ENCODE measurements around the gene SGCA. TPM values are rescaled to one million over a fixed set of nuclear protein-coding genes. Genes with fewer than 3 reads are reported as not detected.

Gene SGCA
- polyA plus RNA-seq, 1 donor (not counting 4 experiments of a cell fraction or from before 2014, with no cell fraction given): not detected

- no peak for DNase-seq (ENCODE audit: low read depth, low spot score)
- no peaks in the 10 kb centered on the region for H3K79me2 ChIP-seq (ENCODE audit: control insufficient read depth, insufficient read depth, low read length)
- H3K27ac ChIP-seq (ENCODE audit: control insufficient read depth, insufficient read depth, low read length): no peak overlapping the region
- no peak overlapping the region for H3K9ac ChIP-seq (ENCODE audit: control insufficient read depth, extremely low read depth, insufficient read depth, low read length)
- no peaks in the 10 kb centered on the region for H3K9me1 ChIP-seq (ENCODE audit: control insufficient read depth, extremely low read depth, insufficient read depth, low read length)
- FAIRE-seq: no peak
- H3K9me3 ChIP-seq (ENCODE audit: control insufficient read depth, low read depth, low read length): no peaks in the 10 kb centered on the region
- no peak overlapping the region for H2AFZ ChIP-seq (ENCODE audit: control insufficient read depth, low read length)
- H3K4me3 ChIP-seq (ENCODE audit: control insufficient read depth in 2 of 3, extremely low read depth in 1 of 3, insufficient read depth in 2 of 3, low read depth in 1 of 3, low read length in 3 of 3): no peak overlapping the region
- H3K36me3 ChIP-seq (ENCODE audit: control insufficient read depth in 2 of 2, extremely low read depth in 1 of 2, insufficient read depth in 2 of 2, low read length in 2 of 2): peaks cover 26% of the 10 kb centered on the region in 2 experiments
- no peaks in the 10 kb centered on the region for H4K20me1 ChIP-seq (ENCODE audit: control insufficient read depth, extremely low read depth, insufficient read depth, low read length)
- H3K4me1 ChIP-seq (ENCODE audit: control insufficient read depth, extremely low read depth, insufficient read depth, low read length): peaks cover 3% of the 10 kb centered on the region
- no peak overlapping the region for H3K4me2 ChIP-seq (ENCODE audit: control insufficient read depth, extremely low read depth, insufficient read depth, low read depth, low read length)
- TF ChIP-seq CTCF (optimal IDR thresholded peaks at IDR 0.05 in 1 of 3, IDR thresholded peaks at IDR 0.05 in 1 of 3, conservative IDR thresholded peaks at IDR 0.05 in 1 of 3; ENCODE audit: extremely low read depth in 1 of 3, insufficient read depth in 2 of 3, low read length in 3 of 3) (no peak), EZH2 (IDR thresholded peaks at IDR 0.05; ENCODE audit: low read length) (no peak)
- dilution Hi-C loops (cut with MboI; ENCODE audit: extremely low pct_ligation_motif_present, low sequenced_read_pairs): no loop called here
- peaks cover 22% of the 10 kb centered on the region for H3K27me3 ChIP-seq (ENCODE audit: control insufficient read depth, extremely low read depth, insufficient read depth, low read length)
These were observed 32.6 kb upstream of the SGCA start for GRCh38 chr17:50133028-50133768.

GRCh38 chr17:50133769-50134099, 32.1 kb upstream of the SGCA start:
- DNase-seq (ENCODE audit: low read depth, low spot score): no peak
- H3K79me2 ChIP-seq (ENCODE audit: control insufficient read depth, insufficient read depth, low read length): no peaks in the 10 kb centered on the region
- no peaks in the 10 kb centered on the region for H3K9me1 ChIP-seq (ENCODE audit: control insufficient read depth, extremely low read depth, insufficient read depth, low read length)
- peaks cover 3% of the 10 kb centered on the region for H3K4me1 ChIP-seq (ENCODE audit: control insufficient read depth, extremely low read depth, insufficient read depth, low read length)
- FAIRE-seq: no peak
- H3K9ac ChIP-seq (ENCODE audit: control insufficient read depth, extremely low read depth, insufficient read depth, low read length): no peak overlapping the region
- no peak overlapping the region for H3K4me2 ChIP-seq (ENCODE audit: control insufficient read depth, extremely low read depth, insufficient read depth, low read depth, low read length)
- TF ChIP-seq EZH2 (IDR thresholded peaks at IDR 0.05; ENCODE audit: low read length) (no peak), CTCF (optimal IDR thresholded peaks at IDR 0.05 in 1 of 3, IDR thresholded peaks at IDR 0.05 in 1 of 3, conservative IDR thresholded peaks at IDR 0.05 in 1 of 3; ENCODE audit: extremely low read depth in 1 of 3, insufficient read depth in 2 of 3, low read length in 3 of 3) (no peak)
- H2AFZ ChIP-seq (ENCODE audit: control insufficient read depth, low read length): no peak overlapping the region
- H3K27ac ChIP-seq (ENCODE audit: control insufficient read depth, insufficient read depth, low read length): no peak overlapping the region
- dilution Hi-C loops (cut with MboI; ENCODE audit: extremely low pct_ligation_motif_present, low sequenced_read_pairs): no loop called here
- H3K36me3 ChIP-seq (ENCODE audit: control insufficient read depth in 2 of 2, extremely low read depth in 1 of 2, insufficient read depth in 2 of 2, low read length in 2 of 2): peaks cover 31% of the 10 kb centered on the region in 2 experiments
- H3K4me3 ChIP-seq (ENCODE audit: control insufficient read depth in 2 of 3, extremely low read depth in 1 of 3, insufficient read depth in 2 of 3, low read depth in 1 of 3, low read length in 3 of 3): no peak overlapping the region
- no peaks in the 10 kb centered on the region for H3K9me3 ChIP-seq (ENCODE audit: control insufficient read depth, low read depth, low read length)
- peaks cover 17% of the 10 kb centered on the region for H3K27me3 ChIP-seq (ENCODE audit: control insufficient read depth, extremely low read depth, insufficient read depth, low read length)
- H4K20me1 ChIP-seq (ENCODE audit: control insufficient read depth, extremely low read depth, insufficient read depth, low read length): no peaks in the 10 kb centered on the region

Measured in keratinocyte (primary cell).